Astrocyte (in vitro differentiated cells and primary cell): Measurements from ENCODE around the gene MBD3L3. TPM values are rescaled to one million over a fixed set of nuclear protein-coding genes. Genes with fewer than 3 reads are reported as not detected.
A peak's percentile ranks its signal among the peaks of the same experiment; 100 is the strongest.

ENCODE experiments used
- DNase-seq: peaks from one replicate; pipeline ENCODE4 v3.0.0-alpha.2; 2010; ENCODE audit warnings: low read depth
- FAIRE-seq: peaks from 2 replicates; lab custom pipeline; 2011; peaks lifted over from hg19 to GRCh38; lab: Jason Lieb, UNC
- H2AFZ ChIP-seq: 2 replicates; pipeline ENCODE4 v1.6.0; 2012; ENCODE audit warnings: low read depth, low read length, inconsistent platforms
- H3K27ac ChIP-seq: 2 replicates; pipeline ENCODE4 v1.5.1; 2011; ENCODE audit warnings: low read depth, low read length, inconsistent platforms
- H3K27me3 ChIP-seq: 2 replicates; pipeline ENCODE4 v1.6.0; 2011; ENCODE audit warnings: low read length, inconsistent platforms; ENCODE audit not compliant: insufficient read depth
- H3K36me3 ChIP-seq: 2 replicates; pipeline ENCODE4 v1.5.1; 2011; ENCODE audit warnings: low read length, inconsistent platforms; ENCODE audit not compliant: insufficient read depth
- H3K4me1 ChIP-seq: 2 replicates; pipeline ENCODE4 v1.5.1; 2011; ENCODE audit warnings: low read length, inconsistent platforms; ENCODE audit not compliant: insufficient read depth
- H3K4me2 ChIP-seq: 2 replicates; pipeline ENCODE4 v1.6.0; 2012; ENCODE audit warnings: low read length, inconsistent platforms
- H3K4me3 ChIP-seq: 2 replicates; pipeline ENCODE4 v1.5.1; 2011; ENCODE audit warnings: low read depth, mild to moderate bottlenecking, low read length, inconsistent platforms; ENCODE audit not compliant: insufficient read depth
- H3K79me2 ChIP-seq: 2 replicates; pipeline ENCODE4 v1.6.0; 2012; ENCODE audit warnings: mild to moderate bottlenecking, low read length, inconsistent platforms; ENCODE audit not compliant: insufficient read depth
- H3K9ac ChIP-seq: 2 replicates; pipeline ENCODE4 v1.6.0; 2012; ENCODE audit warnings: mild to moderate bottlenecking, low read length, inconsistent platforms
- H3K9me3 ChIP-seq: 2 replicates; pipeline ENCODE4 v1.5.1; 2012; ENCODE audit warnings: low read depth, mild to moderate bottlenecking, low read length, inconsistent platforms; ENCODE audit not compliant: insufficient read depth
- H4K20me1 ChIP-seq: 2 replicates; pipeline ENCODE4 v1.6.0; 2012; ENCODE audit warnings: low read length, inconsistent platforms; ENCODE audit not compliant: insufficient read depth
- H3K27ac Mint-ChIP-seq: one replicate; pipeline ENCODE4 v1.8.0; 2021; ENCODE audit warnings: mild to moderate bottlenecking, mixed read lengths; ENCODE audit not compliant: unreplicated experiment
- H3K27me3 Mint-ChIP-seq: one replicate; pipeline ENCODE4 v1.8.0; 2021; ENCODE audit warnings: low read depth, mixed read lengths; ENCODE audit not compliant: unreplicated experiment
- H3K36me3 Mint-ChIP-seq: one replicate; pipeline ENCODE4 v1.8.0; 2021; ENCODE audit warnings: low read depth, mixed read lengths; ENCODE audit not compliant: unreplicated experiment
- H3K4me1 Mint-ChIP-seq: one replicate; pipeline ENCODE4 v1.8.0; 2021; ENCODE audit warnings: low read depth, mixed read lengths; ENCODE audit not compliant: unreplicated experiment
- H3K4me3 Mint-ChIP-seq: one replicate; pipeline ENCODE4 v1.8.0; 2021; ENCODE audit warnings: mild to moderate bottlenecking, moderate library complexity, mixed read lengths; ENCODE audit not compliant: unreplicated experiment
- H3K9me3 Mint-ChIP-seq: one replicate; pipeline ENCODE4 v1.8.0; 2021; ENCODE audit warnings: mild to moderate bottlenecking, mixed read lengths; ENCODE audit not compliant: unreplicated experiment
- CTCF ChIP-seq: IDR thresholded peaks from 2 replicates; pipeline ENCODE4 v1.5.1; 2011; ENCODE audit warnings: low read depth, mild to moderate bottlenecking, inconsistent platforms, low read length, moderate library complexity; ENCODE audit not compliant: insufficient read depth
- EZH2 ChIP-seq: IDR thresholded peaks from 2 replicates; pipeline ENCODE4 v1.6.1; 2012; ENCODE audit warnings: mild to moderate bottlenecking, low read length, inconsistent platforms; ENCODE audit not compliant: insufficient read depth
- total RNA-seq: library from RNA; stranded (reverse); gene quantifications from 2 replicates; pipeline ENCODE4 v1.2.1, GENCODE V29; 2021

Gene MBD3L3
- total RNA-seq, 1 donor from 2014 or later = not detected

- Mint-ChIP-seq H3K4me3 (no peak overlapping the region), H3K27me3 (no peaks in the 10 kb centered on the region), H3K9me3 (peaks cover 34% of the 10 kb centered on the region), H3K27ac (no peak overlapping the region), H3K36me3 (peaks cover 61% of the 10 kb centered on the region), H3K4me1 (no peaks in the 10 kb centered on the region)
- H3K9me3 ChIP-seq = peaks cover 25% of the 10 kb centered on the region
- no peak overlapping the region for H3K9ac ChIP-seq
- H3K27ac ChIP-seq = no peak overlapping the region
- H3K4me1 ChIP-seq = peaks cover 5% of the 10 kb centered on the region
- H3K36me3 ChIP-seq = peaks cover 49% of the 10 kb centered on the region
- no peak overlapping the region for H3K4me3 ChIP-seq
- H2AFZ ChIP-seq = no peak overlapping the region
- no peak overlapping the region for H3K4me2 ChIP-seq
- TF ChIP-seq CTCF (no peak), EZH2 (no peak)
- no peak for FAIRE-seq
- no peak for DNase-seq
- peaks cover 18% of the 10 kb centered on the region for H3K79me2 ChIP-seq
- H3K27me3 ChIP-seq = no peaks in the 10 kb centered on the region
- H4K20me1 ChIP-seq = peaks cover 4% of the 10 kb centered on the region
Measured at GRCh38 chr19:7074705-7075282, 16.3 kb upstream of the MBD3L3 start.

GRCh38 chr19:7072541-7072940, 14.1 kb upstream of the MBD3L3 start:
- H4K20me1 ChIP-seq = peaks cover 4% of the 10 kb centered on the region
- Mint-ChIP-seq H3K27me3 (no peaks in the 10 kb centered on the region), H3K4me1 (peaks cover 5% of the 10 kb centered on the region), H3K36me3 (peaks cover 41% of the 10 kb centered on the region), H3K4me3 (peak overlapping the region; percentile 36), H3K9me3 (peaks cover 14% of the 10 kb centered on the region), H3K27ac (no peak overlapping the region)
- H2AFZ ChIP-seq = no peak overlapping the region
- peaks cover 5% of the 10 kb centered on the region for H3K4me1 ChIP-seq
- H3K4me2 ChIP-seq = no peak overlapping the region
- H3K79me2 ChIP-seq = peaks cover 20% of the 10 kb centered on the region
- H3K27me3 ChIP-seq = no peaks in the 10 kb centered on the region
- no peak overlapping the region for H3K9ac ChIP-seq
- TF ChIP-seq EZH2 = no peak
- TF ChIP-seq CTCF = no peak
- DNase-seq (no peak), FAIRE-seq (no peak)
- peaks cover 29% of the 10 kb centered on the region for H3K36me3 ChIP-seq
- no peak overlapping the region for H3K4me3 ChIP-seq
- no peak overlapping the region for H3K27ac ChIP-seq
- H3K9me3 ChIP-seq = peaks cover 14% of the 10 kb centered on the region

- H3K79me2 ChIP-seq = peaks cover 20% of the 10 kb centered on the region
- H3K9ac ChIP-seq = peak overlapping the region; percentile 91
- FAIRE-seq = no peak
- Mint-ChIP-seq H3K4me3 (peak overlapping the region; percentile 94), H3K9me3 (peaks cover 7% of the 10 kb centered on the region), H3K4me1 (peaks cover 5% of the 10 kb centered on the region), H3K36me3 (peaks cover 17% of the 10 kb centered on the region), H3K27me3 (no peaks in the 10 kb centered on the region), H3K27ac (peak overlapping the region; percentile 58)
- H4K20me1 ChIP-seq = peaks cover 4% of the 10 kb centered on the region
- peak overlapping the region; percentile 70 for H3K27ac ChIP-seq
- peak overlapping the region; percentile 87 for H3K4me2 ChIP-seq
- no peaks in the 10 kb centered on the region for H3K9me3 ChIP-seq
- H3K4me1 ChIP-seq = peaks cover 5% of the 10 kb centered on the region
- H3K36me3 ChIP-seq = peaks cover 16% of the 10 kb centered on the region
- no peaks in the 10 kb centered on the region for H3K27me3 ChIP-seq
- peak overlapping the region; percentile 87 for H3K4me3 ChIP-seq
- TF ChIP-seq CTCF = no peak
- TF ChIP-seq EZH2 = no peak
- H2AFZ ChIP-seq = peak overlapping the region; percentile 98
- no peak for DNase-seq
Measured at GRCh38 chr19:7069904-7070226, 11.4 kb upstream of the MBD3L3 start.
